HL-60 (cell line): ENCODE data around the gene TBX4.

ENCODE experiments used
- DNase-seq, 2 experiments: peaks; one replicate each; pipeline ENCODE4 v3.0.0-alpha.2; 2010 to 2020; ENCODE audit warnings: low read depth in 1 of 2, low spot score in 1 of 2
- H3K27ac ChIP-seq: fragments of 250-450 bp; sonication (Bioruptor Pico); replicated peaks from 2 replicates; pipeline ENCODE4 v1.5.1; 2020; ENCODE audit warnings: mild to moderate bottlenecking, moderate library complexity
- H3K27me3 ChIP-seq: fragments of 250-450 bp; sonication (Bioruptor Pico); 2 replicates; pipeline ENCODE4 v1.5.1; 2021; ENCODE audit warnings: mild to moderate bottlenecking, moderate library complexity; ENCODE audit not compliant: insufficient read depth, poor library complexity, severe bottlenecking
- H3K4me3 ChIP-seq: replicated peaks from 2 replicates; pipeline ENCODE4 v1.5.1; 2011; ENCODE audit warnings: mild to moderate bottlenecking, control low read depth, low read length; ENCODE audit not compliant: insufficient read depth
- CTCF ChIP-seq: IDR thresholded peaks from one replicate; pipeline ENCODE4 v1.5.1; 2011; ENCODE audit warnings: low read length, control low read depth, inconsistent platforms; ENCODE audit not compliant: insufficient read depth
- GABPA ChIP-seq: IDR thresholded peaks from 2 replicates; pipeline ENCODE4 v1.6.1; 2012; ENCODE audit warnings: low read depth
- POLR2AphosphoS5 ChIP-seq: IDR thresholded peaks from 2 replicates; pipeline ENCODE4 v1.6.1; 2012; ENCODE audit warnings: low read depth
- REST ChIP-seq: IDR thresholded peaks from 2 replicates; pipeline ENCODE4 v1.6.1; 2012; ENCODE audit warnings: low read depth; ENCODE audit not compliant: insufficient replicate concordance
- SPI1 ChIP-seq: IDR thresholded peaks from 2 replicates; pipeline ENCODE4 v1.6.1; 2012; ENCODE audit warnings: low read depth, mild to moderate bottlenecking, borderline replicate concordance

Gene TBX4

GRCh38 chr17:61510991-61511390 lies 58.8 kb downstream of the TBX4 start:
- Histone ChIP-seq H3K27ac (no peak overlapping the region), H3K27me3 (no peaks in the 10 kb centered on the region), H3K4me3 (no peak overlapping the region)
- TF ChIP-seq GABPA (no peak), POLR2AphosphoS5 (no peak), SPI1 (no peak), CTCF (no peak), REST (no peak)
- no peak for DNase-seq

- no peak overlapping the region for H3K4me3 ChIP-seq
- H3K27ac ChIP-seq: no peak overlapping the region
- no peaks in the 10 kb centered on the region for H3K27me3 ChIP-seq
- TF ChIP-seq GABPA (no peak), CTCF (no peak), REST (no peak), POLR2AphosphoS5 (no peak), SPI1 (no peak)
- DNase-seq: no peak
Observed at GRCh38 chr17:61511480-61512182, 59.4 kb downstream of the TBX4 start.

GRCh38 chr17:61514491-61514890 lies 62.3 kb downstream of the TBX4 start:
- Histone ChIP-seq H3K4me3 (no peak overlapping the region), H3K27me3 (peaks cover 5% of the 10 kb centered on the region), H3K27ac (no peak overlapping the region)
- no peak for TF ChIP-seq CTCF
- no peak for DNase-seq

- no peak overlapping the region for H3K27ac ChIP-seq
- peaks cover 5% of the 10 kb centered on the region for H3K27me3 ChIP-seq
- no peak overlapping the region for H3K4me3 ChIP-seq
- TF ChIP-seq SPI1: no peak
- TF ChIP-seq POLR2AphosphoS5: no peak
- no peak for TF ChIP-seq CTCF
- no peak for TF ChIP-seq GABPA
- TF ChIP-seq REST: no peak
- DNase-seq: no peak
Observed at GRCh38 chr17:61517265-61517664, 65.0 kb downstream of the TBX4 start.
